ENCODE results near the gene MMP10. TPM values are rescaled to one million over a fixed set of nuclear protein-coding genes. Genes with fewer than 3 reads are reported as not detected.

Gene MMP10
- total RNA-seq, 1 donor from 2014 or later = not detected

DNA sequence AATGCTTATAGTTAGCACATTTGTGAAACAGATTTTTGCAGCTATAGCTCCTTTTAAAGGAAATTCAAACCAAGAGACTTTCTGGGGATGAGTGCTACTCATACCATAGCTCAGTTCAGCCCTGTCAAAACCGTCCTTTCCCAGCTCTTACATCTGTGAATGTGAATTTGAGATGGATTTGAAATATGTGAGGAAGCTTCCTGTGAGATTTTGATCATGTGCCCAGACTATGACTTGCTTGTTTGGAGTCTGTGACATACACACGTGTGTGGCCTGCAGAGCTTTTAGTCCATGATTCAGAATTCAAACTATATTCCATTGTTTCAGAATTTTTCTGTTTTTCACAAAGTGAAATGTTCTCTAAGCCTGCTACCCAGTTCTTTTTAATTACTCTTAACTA lies 21.9 kb upstream of the MMP10 start:
- Histone ChIP-seq H3K36me3 (ENCODE audit: control insufficient read depth in 3 of 3, insufficient read depth in 3 of 3, low read length in 3 of 3) (no peaks in the 10 kb centered on the region), H3K4me1 (ENCODE audit: control insufficient read depth in 3 of 3, insufficient read depth in 3 of 3, low read length in 3 of 3) (no peaks in the 10 kb centered on the region), H3K9ac (ENCODE audit: low read depth in 1 of 3, low read length in 3 of 3) (no peak overlapping the region), H3K9me3 (ENCODE audit: control insufficient read depth in 3 of 3, low read length in 3 of 3) (no peaks in the 10 kb centered on the region), H3K27ac (ENCODE audit: low read depth, low read length) (no peak overlapping the region), H3K4me3 (ENCODE audit: low read length in 3 of 3) (no peak overlapping the region), H3K27me3 (ENCODE audit: control insufficient read depth in 3 of 3, insufficient read depth in 3 of 3, low read length in 3 of 3) (no peaks in the 10 kb centered on the region)

DNA sequence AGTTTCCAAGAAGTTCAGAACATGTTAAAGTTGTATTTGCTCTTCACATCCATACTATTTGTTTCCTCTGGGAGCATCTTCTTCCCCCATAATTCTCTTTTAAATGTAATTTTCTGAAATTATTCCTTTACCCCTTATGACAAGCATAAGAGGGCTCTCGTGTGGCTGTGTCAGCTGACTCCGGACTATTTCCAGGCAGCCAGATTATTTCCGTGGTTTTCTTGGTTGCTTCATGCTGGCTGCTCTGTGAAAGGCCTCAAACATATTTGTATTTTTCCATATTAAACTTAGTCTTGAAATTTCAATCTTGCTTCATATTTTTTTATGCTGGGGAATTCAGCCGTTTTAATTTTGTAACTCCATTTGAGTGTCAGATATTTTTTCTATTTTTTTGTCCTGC lies 20.3 kb upstream of the MMP10 start:
- Histone ChIP-seq H3K27me3 (ENCODE audit: control insufficient read depth in 3 of 3, insufficient read depth in 3 of 3, low read length in 3 of 3) (no peaks in the 10 kb centered on the region), H3K27ac (ENCODE audit: low read depth, low read length) (peak overlapping the region; percentile 7), H3K36me3 (ENCODE audit: control insufficient read depth in 3 of 3, insufficient read depth in 3 of 3, low read length in 3 of 3) (no peaks in the 10 kb centered on the region), H3K4me1 (ENCODE audit: control insufficient read depth in 3 of 3, insufficient read depth in 3 of 3, low read length in 3 of 3) (no peaks in the 10 kb centered on the region), H3K4me3 (ENCODE audit: low read length in 3 of 3) (no peak overlapping the region), H3K9me3 (ENCODE audit: control insufficient read depth in 3 of 3, low read length in 3 of 3) (no peaks in the 10 kb centered on the region), H3K9ac (ENCODE audit: low read depth in 1 of 3, low read length in 3 of 3) (no peak overlapping the region)

DNA sequence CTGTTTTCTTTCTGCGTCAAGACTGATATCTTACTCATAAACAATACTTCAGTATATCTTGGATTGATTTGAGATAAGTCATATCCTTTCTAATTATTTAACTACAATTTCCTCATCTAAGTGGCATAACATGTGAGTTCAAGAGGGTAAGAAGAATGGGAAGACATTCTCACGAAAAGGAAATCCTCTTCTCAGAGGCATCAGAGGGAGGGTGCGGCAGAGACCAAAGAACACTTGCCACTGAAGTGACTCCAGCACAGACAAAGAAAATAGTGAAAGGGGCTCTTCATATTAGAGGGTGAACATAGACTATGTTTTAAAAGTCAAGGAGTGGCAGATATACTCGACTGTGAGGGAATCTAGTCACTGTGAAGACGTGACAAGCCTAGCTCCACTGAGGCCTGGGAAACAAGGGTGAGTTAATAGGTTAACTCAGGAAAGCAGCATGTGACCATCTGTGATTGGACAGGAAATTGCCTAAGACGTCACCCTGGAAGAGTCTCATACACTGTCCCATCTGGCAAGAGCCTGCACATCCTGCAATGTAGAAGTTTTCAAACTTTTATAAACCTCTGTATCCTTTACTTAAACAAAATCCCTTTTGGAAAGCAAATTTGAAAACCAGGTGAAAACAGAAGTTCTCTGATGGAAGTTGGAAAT lies 19.4 kb upstream of the MMP10 start:
- Histone ChIP-seq H3K27ac (ENCODE audit: low read depth, low read length) (no peak overlapping the region), H3K27me3 (ENCODE audit: control insufficient read depth in 3 of 3, insufficient read depth in 3 of 3, low read length in 3 of 3) (no peaks in the 10 kb centered on the region), H3K4me1 (ENCODE audit: control insufficient read depth in 3 of 3, insufficient read depth in 3 of 3, low read length in 3 of 3) (no peaks in the 10 kb centered on the region), H3K4me3 (ENCODE audit: low read length in 3 of 3) (no peak overlapping the region), H3K36me3 (ENCODE audit: control insufficient read depth in 3 of 3, insufficient read depth in 3 of 3, low read length in 3 of 3) (no peaks in the 10 kb centered on the region), H3K9me3 (ENCODE audit: control insufficient read depth in 3 of 3, low read length in 3 of 3) (no peaks in the 10 kb centered on the region), H3K9ac (ENCODE audit: low read depth in 1 of 3, low read length in 3 of 3) (no peak overlapping the region)

DNA sequence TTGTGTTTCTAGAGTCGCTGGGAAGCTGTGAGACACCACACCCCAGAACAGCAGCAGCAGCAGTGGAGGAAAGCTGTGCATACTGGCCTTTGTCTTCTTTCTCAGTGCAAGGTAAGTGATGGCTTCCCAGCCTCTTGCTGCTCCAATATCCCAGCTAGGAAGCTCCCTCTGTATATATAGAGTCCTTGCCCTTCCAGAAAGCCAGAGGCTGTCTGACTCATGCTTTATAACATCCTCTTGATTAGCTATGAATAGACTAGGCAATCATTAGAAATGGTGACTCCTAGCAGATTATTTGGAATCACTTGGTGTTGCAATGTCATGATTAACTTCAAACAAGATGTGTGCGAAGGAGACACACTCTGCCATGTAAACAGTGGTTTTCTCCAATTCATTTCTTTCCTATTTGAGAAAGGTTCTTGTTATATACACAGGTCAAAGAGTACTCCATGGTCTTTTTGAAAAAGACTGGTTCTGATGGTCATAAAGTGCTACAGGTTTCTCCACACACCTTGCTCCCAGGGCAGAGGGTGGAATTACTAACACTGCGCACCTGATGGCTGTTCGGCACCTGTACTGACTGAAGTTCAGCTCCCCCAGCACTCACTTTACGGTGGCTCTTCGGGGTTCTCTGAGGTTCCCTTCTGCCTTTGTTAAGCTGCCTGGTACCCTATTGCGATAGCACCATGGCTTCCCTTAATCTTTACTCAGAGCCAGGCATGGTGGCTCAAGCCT lies 17.8 kb upstream of the MMP10 start, which contains the start of gene MMP1:
TSS of gene MMP1 (minus strand) at position 149 of the 735 bp plus-strand sequence. CDS start at position 81, 68 bp downstream.
- no peaks in the 10 kb centered on the region for H3K9me3 ChIP-seq (ENCODE audit: control insufficient read depth in 3 of 3, low read length in 3 of 3)
- H3K4me3 ChIP-seq (ENCODE audit: low read length in 3 of 3) = no peak within 1 kb of the TSS
- no peaks in the 10 kb centered on the region for H3K36me3 ChIP-seq (ENCODE audit: control insufficient read depth in 3 of 3, insufficient read depth in 3 of 3, low read length in 3 of 3)
- H3K9ac ChIP-seq (ENCODE audit: low read depth in 1 of 3, low read length in 3 of 3) = no peak within 1 kb of the TSS
- no peaks in the 10 kb centered on the region for H3K27me3 ChIP-seq (ENCODE audit: control insufficient read depth in 3 of 3, insufficient read depth in 3 of 3, low read length in 3 of 3)
- no peaks in the 10 kb centered on the region for H3K4me1 ChIP-seq (ENCODE audit: control insufficient read depth in 3 of 3, insufficient read depth in 3 of 3, low read length in 3 of 3)
- H3K27ac ChIP-seq (ENCODE audit: low read depth, low read length) = no peak within 1 kb of the TSS

DNA sequence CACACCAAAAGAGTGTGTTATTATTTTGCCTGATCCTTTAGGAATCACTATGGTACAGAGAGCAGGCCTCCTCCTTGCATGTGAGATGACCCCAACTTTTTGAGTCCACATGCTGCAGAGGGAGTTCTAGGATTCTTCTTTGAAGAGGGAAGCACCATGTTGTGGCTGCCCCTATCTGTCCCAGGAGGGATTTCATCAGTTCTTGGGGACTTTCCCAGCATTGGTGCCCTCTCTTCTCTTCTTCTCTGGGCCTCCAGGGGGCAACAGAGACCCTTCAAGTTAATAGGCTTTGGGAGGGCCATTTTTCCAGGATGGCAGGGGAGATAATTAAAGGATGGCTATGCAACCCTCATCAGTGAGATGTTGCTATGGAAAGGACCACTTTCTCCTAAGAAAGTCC lies 14.0 kb upstream of the MMP10 start:
- Histone ChIP-seq H3K9ac (ENCODE audit: low read depth in 1 of 3, low read length in 3 of 3) (no peak overlapping the region), H3K27ac (ENCODE audit: low read depth, low read length) (no peak overlapping the region), H3K9me3 (ENCODE audit: control insufficient read depth in 3 of 3, low read length in 3 of 3) (no peaks in the 10 kb centered on the region), H3K4me3 (ENCODE audit: low read length in 3 of 3) (no peak overlapping the region), H3K27me3 (ENCODE audit: control insufficient read depth in 3 of 3, insufficient read depth in 3 of 3, low read length in 3 of 3) (no peaks in the 10 kb centered on the region), H3K36me3 (ENCODE audit: control insufficient read depth in 3 of 3, insufficient read depth in 3 of 3, low read length in 3 of 3) (no peaks in the 10 kb centered on the region), H3K4me1 (ENCODE audit: control insufficient read depth in 3 of 3, insufficient read depth in 3 of 3, low read length in 3 of 3) (no peaks in the 10 kb centered on the region)

DNA sequence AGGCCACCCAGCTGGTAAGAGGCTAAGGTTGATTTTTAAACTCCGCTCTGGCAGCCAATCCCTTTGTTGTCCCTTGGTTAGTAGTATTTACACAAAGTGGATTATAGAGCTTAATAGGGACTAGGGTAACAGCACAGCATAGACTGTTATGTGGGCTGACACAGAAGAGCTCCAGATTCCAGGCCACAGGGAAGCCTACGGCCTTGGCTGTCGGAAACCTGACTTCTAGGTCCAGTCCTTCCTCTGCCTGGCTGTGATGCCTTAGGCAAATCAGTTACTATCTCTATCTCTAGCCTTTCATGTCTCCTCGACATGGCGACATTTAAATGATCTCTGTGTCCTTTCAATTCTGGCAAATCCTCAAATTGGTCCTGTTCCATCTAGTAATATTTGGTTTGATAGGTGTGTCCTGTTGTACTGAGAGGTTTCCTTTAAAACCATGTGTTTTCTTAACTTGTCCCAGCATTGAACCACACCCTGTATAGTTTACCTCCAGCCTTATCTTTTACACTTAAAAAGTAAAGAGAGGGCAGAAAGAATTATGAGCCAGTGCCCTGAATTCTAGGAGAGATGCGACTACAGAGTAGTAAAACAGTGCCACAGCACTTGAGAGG lies 13.4 kb upstream of the MMP10 start:
- H3K27ac ChIP-seq (ENCODE audit: low read depth, low read length) = no peak overlapping the region
- H3K9ac ChIP-seq (ENCODE audit: low read depth in 1 of 3, low read length in 3 of 3) = no peak overlapping the region
- H3K4me3 ChIP-seq (ENCODE audit: low read length in 3 of 3) = no peak overlapping the region
- no peaks in the 10 kb centered on the region for H3K9me3 ChIP-seq (ENCODE audit: control insufficient read depth in 3 of 3, low read length in 3 of 3)
- no peaks in the 10 kb centered on the region for H3K36me3 ChIP-seq (ENCODE audit: control insufficient read depth in 3 of 3, insufficient read depth in 3 of 3, low read length in 3 of 3)
- H3K27me3 ChIP-seq (ENCODE audit: control insufficient read depth in 3 of 3, insufficient read depth in 3 of 3, low read length in 3 of 3) = no peaks in the 10 kb centered on the region
- no peaks in the 10 kb centered on the region for H3K4me1 ChIP-seq (ENCODE audit: control insufficient read depth in 3 of 3, insufficient read depth in 3 of 3, low read length in 3 of 3)

DNA sequence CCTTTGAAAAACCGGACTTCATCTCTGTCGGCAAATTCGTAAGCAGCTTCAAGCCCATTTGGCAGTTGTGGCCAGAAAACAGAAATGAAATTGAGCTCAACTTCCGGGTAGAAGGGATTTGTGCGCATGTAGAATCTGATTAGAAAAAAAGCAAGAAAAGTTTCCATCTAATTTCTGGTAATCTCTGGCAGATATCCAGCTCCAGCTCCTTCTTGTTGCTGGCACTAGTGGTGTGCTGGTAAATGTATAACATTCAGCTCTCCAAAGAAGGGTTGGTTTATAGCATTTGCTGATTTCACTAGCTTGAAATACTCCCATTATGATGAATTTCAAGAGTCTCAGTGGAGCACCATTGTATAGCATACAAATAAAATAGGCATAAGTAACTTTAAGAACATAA lies 12.2 kb upstream of the MMP10 start:
- Histone ChIP-seq H3K9me3 (ENCODE audit: control insufficient read depth in 3 of 3, low read length in 3 of 3) (no peaks in the 10 kb centered on the region), H3K4me3 (ENCODE audit: low read length in 3 of 3) (no peak overlapping the region), H3K27ac (ENCODE audit: low read depth, low read length) (no peak overlapping the region), H3K36me3 (ENCODE audit: control insufficient read depth in 3 of 3, insufficient read depth in 3 of 3, low read length in 3 of 3) (no peaks in the 10 kb centered on the region), H3K4me1 (ENCODE audit: control insufficient read depth in 3 of 3, insufficient read depth in 3 of 3, low read length in 3 of 3) (no peaks in the 10 kb centered on the region), H3K27me3 (ENCODE audit: control insufficient read depth in 3 of 3, insufficient read depth in 3 of 3, low read length in 3 of 3) (no peaks in the 10 kb centered on the region), H3K9ac (ENCODE audit: low read depth in 1 of 3, low read length in 3 of 3) (no peak overlapping the region)

DNA sequence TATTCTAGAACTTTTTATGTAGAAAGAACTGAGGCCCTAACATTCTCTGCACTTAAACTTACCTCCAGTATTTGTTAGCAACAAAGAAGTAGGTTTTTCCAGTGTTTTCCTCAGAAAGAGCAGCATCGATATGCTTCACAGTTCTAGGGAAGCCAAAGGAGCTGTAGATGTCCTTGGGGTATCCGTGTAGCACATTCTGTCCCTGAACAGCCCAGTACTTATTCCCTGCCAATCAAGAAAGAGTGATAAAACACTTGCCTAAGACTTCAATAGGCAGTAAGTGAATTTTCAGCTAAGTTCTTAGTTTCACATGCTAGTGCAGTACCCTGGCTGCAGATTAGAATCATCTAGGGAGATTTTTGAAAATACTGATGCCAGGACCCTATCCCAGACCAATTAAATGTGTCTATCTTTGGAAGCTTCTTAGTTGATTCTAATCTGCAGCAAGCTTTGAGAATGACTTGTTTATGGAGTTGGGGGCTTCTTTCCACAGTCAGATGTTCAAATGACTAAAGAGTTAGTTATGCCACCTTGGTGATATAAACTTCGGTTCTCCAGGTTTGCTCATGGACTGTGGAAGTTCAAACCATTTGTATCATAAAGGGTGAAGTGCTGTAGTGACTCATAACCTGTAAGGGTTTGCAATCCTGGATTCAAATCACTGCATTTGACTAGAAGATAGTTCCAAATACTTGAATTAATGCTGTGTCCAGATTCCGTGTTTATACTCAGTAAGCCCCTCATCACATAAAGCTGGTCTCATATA lies 11.0 kb upstream of the MMP10 start:
- Histone ChIP-seq H3K36me3 (ENCODE audit: control insufficient read depth in 3 of 3, insufficient read depth in 3 of 3, low read length in 3 of 3) (no peaks in the 10 kb centered on the region), H3K9me3 (ENCODE audit: control insufficient read depth in 3 of 3, low read length in 3 of 3) (no peaks in the 10 kb centered on the region), H3K4me1 (ENCODE audit: control insufficient read depth in 3 of 3, insufficient read depth in 3 of 3, low read length in 3 of 3) (no peaks in the 10 kb centered on the region), H3K4me3 (ENCODE audit: low read length in 3 of 3) (no peak overlapping the region), H3K27ac (ENCODE audit: low read depth, low read length) (no peak overlapping the region), H3K9ac (ENCODE audit: low read depth in 1 of 3, low read length in 3 of 3) (no peak overlapping the region), H3K27me3 (ENCODE audit: control insufficient read depth in 3 of 3, insufficient read depth in 3 of 3, low read length in 3 of 3) (no peaks in the 10 kb centered on the region)

DNA sequence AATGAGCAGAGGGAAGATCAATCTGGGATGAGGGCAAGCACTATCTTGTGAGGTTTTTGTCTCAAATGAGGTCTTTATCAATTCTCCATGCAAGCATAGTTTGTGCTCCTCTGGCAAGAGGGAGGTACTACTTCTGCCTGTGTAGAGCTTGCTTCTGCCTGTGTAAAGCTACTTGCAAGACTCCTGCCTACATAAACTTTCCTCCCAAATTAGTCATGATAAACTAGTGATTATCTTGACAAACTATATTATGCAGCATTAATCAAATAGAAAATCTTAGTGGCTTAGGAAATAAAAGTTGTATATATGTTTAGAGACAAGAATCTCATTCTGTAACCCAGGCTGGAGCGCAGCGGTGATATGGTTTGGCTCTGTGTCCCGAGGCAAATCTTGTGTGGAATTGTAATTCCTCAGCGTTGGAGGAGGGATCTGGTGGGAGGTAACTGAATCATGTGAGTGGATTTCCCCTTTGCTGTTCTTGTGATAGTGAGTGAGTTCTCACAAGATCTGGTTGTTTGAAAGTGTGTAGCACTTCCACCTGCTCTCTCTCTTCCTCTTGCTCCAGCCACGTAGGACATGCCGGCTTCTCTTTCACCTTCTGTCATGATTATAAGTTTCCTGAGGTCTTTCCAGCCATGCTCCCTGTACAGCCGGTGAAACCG lies 8.0 kb upstream of the MMP10 start:
- no peak overlapping the region for H3K9ac ChIP-seq (ENCODE audit: low read depth in 1 of 3, low read length in 3 of 3)
- no peaks in the 10 kb centered on the region for H3K9me3 ChIP-seq (ENCODE audit: control insufficient read depth in 3 of 3, low read length in 3 of 3)
- no peaks in the 10 kb centered on the region for H3K36me3 ChIP-seq (ENCODE audit: control insufficient read depth in 3 of 3, insufficient read depth in 3 of 3, low read length in 3 of 3)
- H3K27ac ChIP-seq (ENCODE audit: low read depth, low read length) = no peak overlapping the region
- H3K27me3 ChIP-seq (ENCODE audit: control insufficient read depth in 3 of 3, insufficient read depth in 3 of 3, low read length in 3 of 3) = no peaks in the 10 kb centered on the region
- H3K4me3 ChIP-seq (ENCODE audit: low read length in 3 of 3) = no peak overlapping the region
- H3K4me1 ChIP-seq (ENCODE audit: control insufficient read depth in 3 of 3, insufficient read depth in 3 of 3, low read length in 3 of 3) = no peaks in the 10 kb centered on the region
